Endothelial cell of umbilical vein (primary cell): Measurements from ENCODE around the gene DGKI. TPM values are rescaled to one million over a fixed set of nuclear protein-coding genes. Genes with fewer than 3 reads are reported as not detected.

ENCODE experiments used
- BruUV-seq: library from RNA; stranded (reverse); fragments of 400-500 nt; replicated peaks from 2 replicates; lab custom pipeline; 2021; lab: Mats Ljungman, UMichigan
- CTCF ChIA-PET: fragments of 300-600, 350-600 bp; sonication (Branson Sonifier 250); formaldehyde crosslinking; loops from one replicate; lab custom pipeline; 2021; ENCODE audit warnings: antibody characterized with exemption, inconsistent platforms; lab: Charles Lee
- POLR2A ChIA-PET: fragments of 300-600, 350-600 bp; sonication (Branson Sonifier 250); formaldehyde crosslinking; loops from one replicate; lab custom pipeline; 2021; ENCODE audit warnings: antibody characterized with exemption, inconsistent platforms; lab: Charles Lee
- DNase-seq: peaks from one replicate; pipeline ENCODE4 v3.0.0-alpha.2; 2011; ENCODE audit warnings: low read depth, low spot score
- FAIRE-seq: peaks from 2 replicates; lab custom pipeline; 2011; peaks lifted over from hg19 to GRCh38; lab: Jason Lieb, UNC
- H2AFZ ChIP-seq: 2 replicates; pipeline ENCODE4 v1.6.0; 2012; ENCODE audit warnings: low read depth, low read length, control low read depth, inconsistent platforms
- H3K27ac ChIP-seq: 2 replicates; pipeline ENCODE4 v1.5.1; 2011; ENCODE audit warnings: low read depth, mild to moderate bottlenecking, control low read depth, low read length, moderate library complexity; ENCODE audit not compliant: insufficient read depth
- H3K27me3 ChIP-seq, 2 experiments: 2 replicates each; pipeline versions ENCODE4 v1.6.0 to v1.6.1; 2011; ENCODE audit warnings: low read length in 2 of 2, mixed read lengths in 1 of 2; ENCODE audit not compliant: control insufficient read depth in 2 of 2, insufficient read depth in 2 of 2
- H3K36me3 ChIP-seq, 2 experiments: 2 replicates in 1 of 2; 3 replicates in 1 of 2; pipeline ENCODE4 v1.5.1; 2011; ENCODE audit warnings: low read length in 2 of 2, mild to moderate bottlenecking in 1 of 2, moderate library complexity in 1 of 2; ENCODE audit not compliant: control insufficient read depth in 2 of 2, insufficient read depth in 2 of 2; ENCODE audit errors: extremely low read depth in 1 of 2
- H3K4me1 ChIP-seq: 3 replicates; pipeline ENCODE4 v1.5.1; 2011; ENCODE audit warnings: mild to moderate bottlenecking, low read length; ENCODE audit not compliant: control insufficient read depth, insufficient read depth; ENCODE audit errors: extremely low read depth
- H3K4me2 ChIP-seq: 2 replicates; pipeline ENCODE4 v1.6.1; 2011; ENCODE audit warnings: low read length, control low read depth, mixed read lengths; ENCODE audit not compliant: insufficient read depth
- H3K4me3 ChIP-seq, 3 experiments: fragments of 200-600 bp in 1 of 3; sonication (generic), shearing (Covaris generic) in 1 of 3; replicated peaks in 1 of 3; 2 replicates each; pipeline ENCODE4 v1.5.1; 2011 to 2016; ENCODE audit warnings: control low read depth in 3 of 3, low read length in 3 of 3, mild to moderate bottlenecking in 2 of 3, inconsistent platforms in 1 of 3, low read depth in 1 of 3, moderate library complexity in 1 of 3; ENCODE audit not compliant: insufficient read depth in 1 of 3
- H3K79me2 ChIP-seq: 2 replicates; pipeline ENCODE4 v1.6.0; 2012; ENCODE audit warnings: low read length, inconsistent platforms; ENCODE audit not compliant: control insufficient read depth, insufficient read depth
- H3K9ac ChIP-seq: replicated peaks from 2 replicates; pipeline ENCODE3; 2011; ENCODE audit warnings: low read length, control low read depth; ENCODE audit not compliant: insufficient read depth; ENCODE audit errors: extremely low read depth
- H3K9me1 ChIP-seq: replicated peaks from 3 replicates; pipeline ENCODE4 v1.6.0; 2011; ENCODE audit warnings: mild to moderate bottlenecking, low read length; ENCODE audit not compliant: control insufficient read depth, insufficient read depth; ENCODE audit errors: extremely low read depth
- H3K9me3 ChIP-seq: replicated peaks from 2 replicates; pipeline ENCODE4 v1.5.1; 2012; ENCODE audit warnings: low read length, inconsistent platforms; ENCODE audit not compliant: control insufficient read depth, insufficient read depth
- H4K20me1 ChIP-seq: replicated peaks from 2 replicates; pipeline ENCODE3; 2011; ENCODE audit warnings: mild to moderate bottlenecking, low read length; ENCODE audit not compliant: control insufficient read depth, insufficient read depth; ENCODE audit errors: extremely low read depth
- CTCF ChIP-seq, 2 donors: IDR thresholded peaks; 1 replicate in 1 of 2; 2 replicates in 1 of 2; pipeline ENCODE4 v1.5.1; 2011; ENCODE audit warnings: low read length in 2 of 2, mild to moderate bottlenecking in 2 of 2, moderate library complexity in 2 of 2, control low read depth in 1 of 2, inconsistent platforms in 1 of 2, low read depth in 1 of 2; ENCODE audit not compliant: insufficient read depth in 1 of 2; ENCODE audit errors: extremely low read depth in 1 of 2
- EZH2 ChIP-seq: IDR thresholded peaks from 2 replicates; pipeline ENCODE4 v1.6.1; 2012; ENCODE audit warnings: borderline replicate concordance, low read depth, mild to moderate bottlenecking, moderate library complexity, low read length, inconsistent platforms; ENCODE audit not compliant: severe bottlenecking
- GATA2 ChIP-seq: IDR thresholded peaks from 2 replicates; pipeline ENCODE4 v1.7.0; 2011; ENCODE audit warnings: low read depth, mild to moderate bottlenecking, moderate library complexity, mixed read lengths, low read length; ENCODE audit not compliant: insufficient read length, insufficient read depth
- MAX ChIP-seq: IDR thresholded peaks from 2 replicates; pipeline ENCODE4 v1.6.1; 2011; ENCODE audit not compliant: insufficient read depth, insufficient read length
- POLR2AphosphoS5 ChIP-seq: IDR thresholded peaks from 2 replicates; pipeline ENCODE4 v1.6.1; 2012; ENCODE audit warnings: low read depth, mild to moderate bottlenecking, control low read depth, low read length, moderate library complexity; ENCODE audit not compliant: insufficient read depth
- dilution Hi-C: fragments of 300-500 bp; cut with MboI; formaldehyde crosslinking; loops from one replicate; pipeline ENCODE4 v1.15.0; 2019; ENCODE audit warnings: low sequenced_read_pairs; ENCODE audit not compliant: extremely low pct_ligation_motif_present
- intact Hi-C: fragments of 100-400 bp; cut with micrococcal nuclease; formaldehyde crosslinking; loops from one replicate; pipeline ENCODE4 v1.10.0; 2022
- polyA plus RNA-seq, 4 experiments: library from polyadenylated mRNA; depleted of rRNA in 3 of 4; stranded (reverse) in 3 of 4; unstranded in 1 of 4; fragments of >200 nt; gene quantifications; 2 replicates each; pipeline versions ENCODE4 v1.2.1 to v1.2.3, GENCODE V29; 2011 to 2012; ENCODE audit warnings: missing spikeins in 1 of 4
- total RNA-seq: library from RNA; stranded (reverse); gene quantifications from 2 replicates; pipeline ENCODE4 v1.2.3, GENCODE V29; 2021

Gene DGKI
- total and polyA plus RNA-seq, 2 donors (not counting 3 experiments of a cell fraction or from before 2014, with no cell fraction given): 0.11 to 0.51 TPM

DNA sequence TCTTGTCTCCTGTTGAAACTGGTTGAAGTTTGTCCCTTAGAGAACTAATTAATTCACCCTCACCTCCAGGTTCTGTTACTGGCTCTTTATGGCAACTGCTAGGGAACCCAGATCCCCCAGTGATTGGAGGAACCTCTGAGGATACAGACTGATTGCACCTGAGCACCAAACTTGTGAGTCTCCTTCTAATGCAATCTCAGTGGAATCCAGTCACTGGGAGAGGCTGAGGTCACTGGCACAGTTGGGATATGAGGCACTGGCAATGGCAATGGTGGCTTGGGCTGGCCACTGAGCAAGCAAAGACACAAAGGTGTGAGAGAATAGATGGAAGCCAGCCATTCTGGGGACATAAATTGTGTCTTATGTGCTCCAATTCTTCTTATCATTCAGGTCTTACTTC lies 5.3 kb upstream of the DGKI start:
- dilution Hi-C loops (no loop called here), intact Hi-C loops (no loop called here)
- Histone ChIP-seq H3K27me3 (peaks cover 10 to 13% of the 10 kb centered on the region in 2 experiments), H3K4me1 (no peaks in the 10 kb centered on the region), H3K9me1 (no peaks in the 10 kb centered on the region), H3K9me3 (no peaks in the 10 kb centered on the region), H3K79me2 (no peaks in the 10 kb centered on the region), H4K20me1 (no peaks in the 10 kb centered on the region), H2AFZ (no peak overlapping the region), H3K9ac (no peak overlapping the region), H3K36me3 (no peaks in the 10 kb centered on the region), H3K4me2 (no peak overlapping the region), H3K27ac (no peak overlapping the region), H3K4me3 (no peak overlapping the region)
- no TSS peak for BruUV-seq
- DNase-seq (no peak), FAIRE-seq (no peak)
- ChIA-PET POLR2A (no interaction called here), CTCF (interaction anchor here (1.0 kb wide), 1 partner anchor 51 kb away, joined by 3 read pairs; no protein-coding TSS in a partner anchor)
- TF ChIP-seq GATA2: no peak
- TF ChIP-seq CTCF (IDR thresholded peaks at IDR 0.05; ENCODE audit: extremely low read depth in 1 of 2, insufficient read depth in 1 of 2, low read depth in 1 of 2, low read length in 2 of 2): no peak

GRCh38 chr7:137850972-137851945 lies 4.5 kb upstream of the DGKI start:
- ChIA-PET CTCF (interaction anchor here (0.9 kb wide), 1 partner anchor 195 kb away, joined by 3 read pairs; no protein-coding TSS in a partner anchor), POLR2A (no interaction called here)
- no peaks in the 10 kb centered on the region for H3K9me1 ChIP-seq
- no peak overlapping the region for H3K4me3 ChIP-seq
- no TSS peak for BruUV-seq
- H4K20me1 ChIP-seq: no peaks in the 10 kb centered on the region
- TF ChIP-seq POLR2AphosphoS5 (no peak), EZH2 (no peak), MAX (no peak)
- no peak overlapping the region for H3K27ac ChIP-seq
- DNase-seq (no peak), FAIRE-seq (no peak)
- intact Hi-C loops: no loop called here
- H3K9me3 ChIP-seq: no peaks in the 10 kb centered on the region
- no peak overlapping the region for H3K4me2 ChIP-seq
- H2AFZ ChIP-seq: no peak overlapping the region
- no peaks in the 10 kb centered on the region for H3K79me2 ChIP-seq
- dilution Hi-C loops: no loop called here
- H3K36me3 ChIP-seq: no peaks in the 10 kb centered on the region
- peaks cover under 1% of the 10 kb centered on the region for H3K4me1 ChIP-seq
- no peak overlapping the region for H3K9ac ChIP-seq
- peaks cover 15 to 17% of the 10 kb centered on the region in 2 experiments for H3K27me3 ChIP-seq
